Hepatocyte (in vitro differentiated cells): Measurements from ENCODE around the gene MYBPH.

Source experiments
- EZH2phosphoT487 ChIP-seq: fragments of 200-600 bp; sonication (generic); IDR thresholded peaks from one replicate; pipeline ENCODE4 v1.6.1; 2018; ENCODE audit warnings: antibody characterized with exemption, mild to moderate bottlenecking, low read depth, moderate library complexity; ENCODE audit not compliant: unreplicated experiment, severe bottlenecking
- TF ChIP-seq, protein P1 (sequence below): fragments of 200-600 bp; sonication (generic); IDR thresholded peaks from 2 replicates; pipeline ENCODE4 v1.5.1; 2016; ENCODE audit warnings: antibody characterized with exemption, mild to moderate bottlenecking; ENCODE audit not compliant: poor library complexity

DNA sequence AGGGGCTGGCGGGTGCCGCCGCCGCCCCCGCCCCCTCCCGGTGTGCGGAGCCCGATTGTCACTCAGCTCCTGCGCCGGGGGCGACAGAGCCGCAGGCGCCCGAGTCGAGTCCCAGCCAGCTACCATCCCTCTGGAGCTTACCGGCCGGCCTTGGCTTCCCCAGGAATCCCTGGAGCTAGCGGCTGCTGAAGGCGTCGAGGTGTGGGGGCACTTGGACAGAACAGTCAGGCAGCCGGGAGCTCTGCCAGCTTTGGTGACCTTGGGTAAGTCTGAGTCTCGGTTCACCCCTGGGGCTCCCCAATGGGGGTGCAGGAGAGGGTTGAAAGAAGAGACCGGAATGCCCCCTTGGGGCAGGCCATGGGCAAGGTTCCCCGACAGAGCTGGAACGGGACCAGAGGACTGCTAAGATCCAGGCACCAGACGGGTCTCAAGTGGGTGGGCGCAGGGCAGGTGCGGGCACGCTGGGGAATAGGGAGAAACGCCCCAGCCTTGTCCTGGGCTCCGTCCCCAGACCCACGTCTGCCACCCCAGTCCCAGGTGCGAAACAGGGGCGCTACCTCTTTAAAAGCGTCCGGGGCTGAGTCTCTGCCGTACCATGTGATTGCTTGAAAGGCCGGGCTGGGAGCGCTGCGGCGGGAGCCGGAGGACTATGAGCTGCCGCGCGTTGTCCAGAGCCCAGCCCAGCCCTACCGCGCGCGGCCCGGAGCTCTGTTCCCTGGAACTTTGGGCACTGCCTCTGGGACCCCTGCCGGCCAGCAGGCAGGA, 47.8 kb downstream of the MYBPH start, which contains the start of gene ADORA1:
- TF ChIP-seq, protein P1, sequence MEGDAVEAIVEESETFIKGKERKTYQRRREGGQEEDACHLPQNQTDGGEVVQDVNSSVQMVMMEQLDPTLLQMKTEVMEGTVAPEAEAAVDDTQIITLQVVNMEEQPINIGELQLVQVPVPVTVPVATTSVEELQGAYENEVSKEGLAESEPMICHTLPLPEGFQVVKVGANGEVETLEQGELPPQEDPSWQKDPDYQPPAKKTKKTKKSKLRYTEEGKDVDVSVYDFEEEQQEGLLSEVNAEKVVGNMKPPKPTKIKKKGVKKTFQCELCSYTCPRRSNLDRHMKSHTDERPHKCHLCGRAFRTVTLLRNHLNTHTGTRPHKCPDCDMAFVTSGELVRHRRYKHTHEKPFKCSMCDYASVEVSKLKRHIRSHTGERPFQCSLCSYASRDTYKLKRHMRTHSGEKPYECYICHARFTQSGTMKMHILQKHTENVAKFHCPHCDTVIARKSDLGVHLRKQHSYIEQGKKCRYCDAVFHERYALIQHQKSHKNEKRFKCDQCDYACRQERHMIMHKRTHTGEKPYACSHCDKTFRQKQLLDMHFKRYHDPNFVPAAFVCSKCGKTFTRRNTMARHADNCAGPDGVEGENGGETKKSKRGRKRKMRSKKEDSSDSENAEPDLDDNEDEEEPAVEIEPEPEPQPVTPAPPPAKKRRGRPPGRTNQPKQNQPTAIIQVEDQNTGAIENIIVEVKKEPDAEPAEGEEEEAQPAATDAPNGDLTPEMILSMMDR: peak; percentile 24
- no peak for TF ChIP-seq EZH2phosphoT487
